SK-MEL-5 (cell line): ENCODE measurements around the gene INA. TPM values are rescaled to one million over a fixed set of nuclear protein-coding genes. Genes with fewer than 3 reads are reported as not detected.

Source experiments
- DNase-seq: peaks from one replicate; pipeline ENCODE4 v3.0.0-alpha.2; 2016; ENCODE audit warnings: low read depth, low spot score
- in situ Hi-C: cut with HindIII; loops from 2 replicates; pipeline ENCODE4 v1.10.0; 2016; ENCODE audit warnings: low sequenced_read_pairs, high pct_unique_total_duplicates, low pct_unique_long_range_greater_than_20kb
- small RNA-seq, 2 experiments: library from RNA; depleted of rRNA; stranded (forward); fragments of <200 nt; gene quantifications; one replicate each; pipeline ENCODE3, GENCODE V24; 2014
- total RNA-seq: library from RNA; depleted of rRNA; stranded (reverse); fragments of >200 nt; shearing (Covaris generic); gene quantifications from 2 replicates; pipeline ENCODE4 v1.2.3, GENCODE V29; 2014; rRNA removed

The INA gene
- total RNA-seq, 1 experiment from 2014 or later: 0.37 TPM

DNA sequence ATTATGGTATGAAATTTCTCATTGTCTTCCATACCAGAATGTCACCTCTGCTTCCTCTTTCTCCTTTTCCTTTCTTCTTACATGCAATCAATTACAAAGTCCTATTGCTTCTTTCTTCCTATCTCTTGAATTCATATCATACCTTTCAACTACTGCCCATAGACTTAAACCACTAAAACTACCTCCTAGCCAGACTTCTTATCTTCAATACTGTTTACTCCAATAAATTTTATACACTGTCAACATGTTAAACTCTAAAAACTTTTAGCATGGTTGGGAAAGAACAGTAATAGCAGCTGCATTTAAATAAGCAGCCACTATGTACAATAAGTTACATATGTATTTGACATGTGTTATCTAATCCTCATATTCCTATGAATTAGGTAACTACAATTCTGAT, 39.1 kb downstream of the INA start:
- DNase-seq: no peak
- in situ Hi-C loops: no loop called here

DNA sequence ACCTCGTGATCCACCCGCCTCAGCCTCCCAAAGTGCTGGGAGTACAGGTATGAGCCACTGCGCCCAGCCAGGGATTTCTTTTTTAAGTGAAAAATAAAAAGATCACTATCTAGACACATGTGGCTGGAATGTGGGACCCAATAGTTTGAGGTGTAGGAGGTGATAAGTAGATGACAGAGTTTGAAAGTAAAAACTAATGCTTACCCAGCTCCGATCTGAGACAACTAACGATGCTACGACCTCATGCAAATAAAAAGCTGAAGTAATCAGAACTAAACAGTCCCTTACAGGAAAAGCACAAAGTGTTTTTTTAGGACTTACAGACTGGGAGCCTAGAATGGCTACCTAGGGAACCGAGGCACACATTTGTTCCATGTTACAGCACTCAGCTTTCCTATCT, 51.0 kb downstream of the INA start:
- in situ Hi-C loops: no loop called here

DNA sequence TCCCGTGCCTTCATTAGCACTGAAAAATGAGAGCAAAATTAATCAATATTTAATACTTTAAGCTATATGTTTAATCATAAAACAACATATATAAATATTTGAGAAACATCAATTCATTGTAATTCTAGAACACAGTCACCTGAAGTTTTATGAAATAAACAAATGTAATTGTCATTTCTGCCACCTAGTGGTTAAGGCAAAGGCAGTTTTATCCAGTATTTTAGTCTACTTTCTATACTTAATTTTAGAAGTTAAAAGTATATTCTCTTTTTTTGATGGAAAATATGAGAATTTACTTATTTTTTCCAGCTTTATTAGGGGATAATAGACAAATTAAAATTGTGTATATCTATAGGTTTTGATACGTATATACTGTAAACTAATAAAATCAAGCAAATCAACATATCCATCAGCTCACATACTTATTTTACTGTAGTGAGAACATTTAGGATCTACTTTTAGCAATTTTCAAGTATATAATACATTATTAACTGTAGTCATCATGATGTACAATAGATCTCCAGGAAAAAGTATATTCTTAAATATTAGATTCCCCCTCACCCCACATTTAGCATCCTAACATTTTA, 57.1 kb downstream of the INA start:
- DNase-seq: peak; percentile 41
- in situ Hi-C loops: no loop called here

More for the DNA sequence above, 51.0 kb downstream of the INA start:
- DNase-seq: no peak

DNA sequence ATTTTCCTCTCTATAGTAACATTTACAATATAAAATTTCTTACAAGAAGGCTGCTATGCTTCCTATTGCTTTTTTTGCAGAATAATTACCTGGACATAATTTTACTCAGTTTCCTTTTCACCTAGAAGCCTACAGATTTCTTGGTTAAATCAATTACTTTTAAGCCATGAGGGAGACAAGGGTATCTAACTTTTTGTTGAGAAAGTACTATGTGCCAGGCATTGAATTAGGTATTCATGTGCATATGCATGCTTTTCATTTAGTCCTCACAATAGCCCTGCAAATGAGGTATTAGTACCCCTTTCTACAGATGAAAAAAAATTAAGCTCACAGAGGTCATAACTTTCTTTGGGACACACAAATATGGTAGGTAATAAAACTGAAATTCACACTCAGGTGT, 57.6 kb downstream of the INA start:
- in situ Hi-C loops: no loop called here
- no peak for DNase-seq

DNA sequence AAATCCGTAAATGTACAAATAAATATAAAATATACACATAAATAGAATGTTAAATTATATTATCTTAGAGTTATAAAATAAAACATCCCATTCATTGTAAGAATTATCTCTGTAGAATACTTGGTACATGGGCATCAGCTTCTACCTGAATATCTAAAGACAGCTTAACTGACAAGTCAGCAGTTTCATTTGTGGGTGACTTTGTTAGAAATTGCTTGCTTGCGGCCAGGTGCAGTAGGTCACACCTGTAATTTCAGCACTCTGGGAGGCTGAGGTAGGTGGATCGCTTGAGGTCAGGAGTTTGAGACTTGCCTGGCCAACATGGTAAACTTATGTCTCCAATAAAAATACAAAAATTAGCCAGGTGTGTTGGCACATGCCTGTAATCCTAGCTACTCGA, 59.4 kb downstream of the INA start:
- no peak for DNase-seq
- in situ Hi-C loops: no loop called here

Small RNA genes within 50 kb of the gene (small RNA-seq; reads per million reads assigned to genes)
- gene RNU11-3P: 0 to 0.05 reads per million in 2 experiments

Other genes starting within 250 kb of the INA start
- 35.5 and 37.4 TPM in 2 replicates for gene NT5C2, start 83.9 kb upstream of the INA start, total RNA-seq
- 0.05 TPM in 1 of 2 replicates, not detected in the other for gene RPEL1, start 31.3 kb upstream of the INA start, total RNA-seq
- 9.1 and 9.3 TPM in 2 replicates for gene PCGF6, start 74.0 kb downstream of the INA start, total RNA-seq
- gene TAF5, start 90.8 kb downstream of the INA start, total RNA-seq: 2.8 and 3.5 TPM in 2 replicates
- 420 and 471 TPM in 2 replicates for gene ATP5MK, start 119.3 kb downstream of the INA start, total RNA-seq
- gene PDCD11, start 119.5 kb downstream of the INA start, total RNA-seq: 31.8 and 38.1 TPM in 2 replicates
- not detected in 2 replicates for gene CALHM2, start 175.2 kb downstream of the INA start, total RNA-seq
- gene CALHM1, start 181.8 kb downstream of the INA start, total RNA-seq: not detected in 2 replicates
- not detected in 2 replicates for gene CALHM3, start 202.1 kb downstream of the INA start, total RNA-seq
- gene NEURL1, start 216.6 kb downstream of the INA start, total RNA-seq: 0.58 TPM in 1 of 2 replicates, not detected in the other